COLO829 (cell line): Measurements from ENCODE around the gene MGAT4C.
"Not testable (repeated sequence)": the region's sequence is repeated elsewhere in the genome, so short reads cannot be mapped to it uniquely, and the experiment has no call there.

Experiments used
- DNase-seq: peaks from one replicate; pipeline ENCODE4 v3.0.0; 2012; ENCODE audit warnings: low spot score

Gene MGAT4C

GRCh38 chr12:86256163-86256562 lies at the start of gene MGAT4C:
Gene MGAT4C, minus strand, starts transcription at chr12:86256391.
- no peak for DNase-seq

GRCh38 chr12:86296396-86296795 lies 40.2 kb upstream of the MGAT4C start:
- not testable (repeated sequence) for DNase-seq

GRCh38 chr12:86293682-86294240 lies 37.6 kb upstream of the MGAT4C start:
- no peak for DNase-seq

GRCh38 chr12:86292480-86292879 lies 36.3 kb upstream of the MGAT4C start:
- no peak for DNase-seq

- no peak for DNase-seq
Observed at GRCh38 chr12:86290615-86291014, 34.4 kb upstream of the MGAT4C start.

GRCh38 chr12:86286119-86286518 lies 29.9 kb upstream of the MGAT4C start:
- no peak for DNase-seq

GRCh38 chr12:86283620-86284019 lies 27.4 kb upstream of the MGAT4C start:
- DNase-seq = no peak

- no peak for DNase-seq
Observed at GRCh38 chr12:86275356-86275755, 19.2 kb upstream of the MGAT4C start.

- DNase-seq = no peak
Observed at GRCh38 chr12:86265329-86265695, 9.1 kb upstream of the MGAT4C start.

GRCh38 chr12:86264451-86265328 lies 8.5 kb upstream of the MGAT4C start:
- no peak for DNase-seq

- no peak for DNase-seq
Observed at GRCh38 chr12:86261578-86261977, 5.4 kb upstream of the MGAT4C start.

- DNase-seq = peak; percentile 7
Observed at GRCh38 chr12:86261142-86261541, 5.0 kb upstream of the MGAT4C start.

- no peak for DNase-seq
Observed at GRCh38 chr12:86260183-86260582, 4.0 kb upstream of the MGAT4C start.

GRCh38 chr12:86257134-86257533 lies 943 bp upstream of the MGAT4C start:
- DNase-seq = no peak

GRCh38 chr12:86254399-86255107 lies 1.6 kb downstream of the MGAT4C start:
- DNase-seq = no peak

GRCh38 chr12:86249851-86250250 lies 6.3 kb downstream of the MGAT4C start:
- DNase-seq = peak; percentile 13

GRCh38 chr12:86249276-86249675 lies 6.9 kb downstream of the MGAT4C start:
- no peak for DNase-seq

- DNase-seq = no peak
Observed at GRCh38 chr12:86247871-86248270, 8.3 kb downstream of the MGAT4C start.

- DNase-seq = no peak
Observed at GRCh38 chr12:86241600-86241999, 14.6 kb downstream of the MGAT4C start.

- DNase-seq = no peak
Observed at GRCh38 chr12:86234316-86234855, 21.8 kb downstream of the MGAT4C start.

GRCh38 chr12:86233126-86233525 lies 23.1 kb downstream of the MGAT4C start:
- no peak for DNase-seq

- DNase-seq = peak; percentile 6
Observed at GRCh38 chr12:86230516-86231146, 25.6 kb downstream of the MGAT4C start.
